ENCODE results near the gene SOS1.

Gene SOS1

DNA sequence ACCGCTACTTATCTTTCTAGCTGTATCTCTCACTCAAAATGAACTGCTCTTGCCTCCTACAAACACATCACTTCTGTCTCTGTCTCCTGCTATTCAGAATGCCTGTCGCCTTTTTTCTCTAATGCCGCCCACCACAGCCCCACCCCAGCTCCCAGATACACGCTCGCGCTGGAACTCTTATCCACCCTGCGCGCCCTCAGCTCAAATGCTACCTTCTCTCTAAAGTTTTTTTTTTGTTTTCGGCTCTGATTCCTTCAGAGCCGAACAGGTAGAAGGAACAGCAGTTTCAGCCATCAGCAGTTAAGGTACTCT, 3.9 kb upstream of the SOS1 start:
- H3K27me3 Mint-ChIP-seq = no peaks in the 10 kb centered on the region
- H3K4me3 Mint-ChIP-seq = peak overlapping the region; percentile 80
- H3K36me3 Mint-ChIP-seq (ENCODE audit: low read depth) = peaks cover 17% of the 10 kb centered on the region
- peak overlapping the region; percentile 96 for H3K27ac Mint-ChIP-seq
- no peak for DNase-seq
- no peaks in the 10 kb centered on the region for H3K9me3 Mint-ChIP-seq
- H3K4me1 Mint-ChIP-seq (ENCODE audit: low read depth) = peaks cover 64% of the 10 kb centered on the region

- Mint-ChIP-seq H3K36me3 (ENCODE audit: low read depth) (peaks cover 23% of the 10 kb centered on the region), H3K27ac (peak overlapping the region; percentile 96), H3K4me3 (peak overlapping the region; percentile 80), H3K4me1 (ENCODE audit: low read depth) (peaks cover 59% of the 10 kb centered on the region), H3K9me3 (no peaks in the 10 kb centered on the region), H3K27me3 (no peaks in the 10 kb centered on the region)
- peak; percentile 94 for DNase-seq
Observed at GRCh38 chr2:39124000-39124745, 3.3 kb upstream of the SOS1 start.

DNA sequence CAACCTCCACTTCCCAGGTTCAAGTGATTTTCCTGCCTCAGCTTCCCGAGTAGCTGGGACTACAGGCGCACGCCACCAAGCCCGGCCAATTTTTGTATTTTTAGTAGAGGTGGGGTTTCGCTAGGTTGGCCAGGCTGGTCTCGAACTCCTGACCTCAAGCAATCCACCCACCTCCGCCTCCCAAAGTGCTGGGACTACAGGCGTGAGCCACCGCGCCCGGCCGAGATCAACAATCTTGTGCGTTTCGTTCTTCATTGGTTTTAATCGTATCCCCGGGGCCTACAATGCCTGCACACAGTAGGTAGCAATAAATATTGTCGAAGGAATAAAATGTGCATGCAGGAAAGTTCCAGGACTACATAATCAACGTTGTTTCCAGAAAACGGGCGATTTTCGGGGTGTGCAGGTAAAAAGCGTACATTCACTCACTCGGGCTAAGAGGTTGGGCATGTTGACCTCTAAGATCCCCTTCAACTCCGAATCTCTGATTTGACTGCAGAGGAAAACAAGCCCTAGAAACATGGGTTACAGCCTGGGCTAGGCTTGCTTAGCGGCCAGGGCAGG, 2.7 kb upstream of the SOS1 start:
- Mint-ChIP-seq H3K4me3 (peak overlapping the region; percentile 80), H3K27me3 (no peaks in the 10 kb centered on the region), H3K4me1 (ENCODE audit: low read depth) (peaks cover 59% of the 10 kb centered on the region), H3K27ac (peak overlapping the region; percentile 96), H3K36me3 (ENCODE audit: low read depth) (peaks cover 29% of the 10 kb centered on the region), H3K9me3 (no peaks in the 10 kb centered on the region)
- DNase-seq = no peak

DNA sequence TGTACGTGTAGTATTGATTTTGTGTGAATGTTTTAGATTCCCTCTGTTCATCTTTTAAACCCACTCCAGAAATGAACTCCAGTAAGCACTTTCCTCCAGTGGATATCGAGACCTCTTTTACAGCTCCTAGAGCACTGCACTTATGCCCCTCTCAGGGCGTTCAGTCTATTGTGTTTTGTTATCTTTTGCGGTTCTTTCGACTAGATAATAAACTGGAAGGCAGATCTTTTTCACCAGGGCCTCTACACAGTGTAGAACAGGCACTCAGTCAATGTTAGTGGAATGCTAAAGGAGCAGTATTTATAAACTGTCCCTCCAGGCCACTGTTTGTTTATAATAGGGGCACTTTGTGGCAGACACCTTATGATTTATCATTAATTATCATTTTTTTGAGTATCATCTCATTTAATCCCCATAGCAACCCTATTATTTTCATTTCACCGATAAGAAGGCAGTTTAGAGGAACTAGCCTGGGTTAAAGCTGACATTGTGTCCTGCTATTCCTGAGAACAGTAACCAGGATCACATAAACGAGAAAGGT, 742 bp upstream of the SOS1 start:
- Mint-ChIP-seq H3K27me3 (no peaks in the 10 kb centered on the region), H3K9me3 (no peaks in the 10 kb centered on the region), H3K27ac (peak overlapping the region; percentile 96), H3K4me3 (peak overlapping the region; percentile 87), H3K4me1 (ENCODE audit: low read depth) (peaks cover 59% of the 10 kb centered on the region), H3K36me3 (ENCODE audit: low read depth) (peaks cover 46% of the 10 kb centered on the region)
- DNase-seq = no peak

GRCh38 chr2:39120521-39120770, 405 bp downstream of the SOS1 start:
- Mint-ChIP-seq H3K27ac (no peak overlapping the region), H3K4me3 (no peak overlapping the region), H3K9me3 (no peaks in the 10 kb centered on the region), H3K27me3 (no peaks in the 10 kb centered on the region), H3K4me1 (ENCODE audit: low read depth) (peaks cover 67% of the 10 kb centered on the region), H3K36me3 (ENCODE audit: low read depth) (peaks cover 56% of the 10 kb centered on the region)
- DNase-seq = no peak

- H3K4me1 Mint-ChIP-seq (ENCODE audit: low read depth) = peaks cover 65% of the 10 kb centered on the region
Observed at GRCh38 chr2:39119732-39120520, 925 bp downstream of the SOS1 start.

GRCh38 chr2:39118786-39119499, 1.9 kb downstream of the SOS1 start:
- H3K9me3 Mint-ChIP-seq = no peaks in the 10 kb centered on the region
- H3K4me3 Mint-ChIP-seq = peak overlapping the region; percentile 86
- H3K4me1 Mint-ChIP-seq (ENCODE audit: low read depth) = peaks cover 63% of the 10 kb centered on the region
- peak overlapping the region; percentile 88 for H3K27ac Mint-ChIP-seq
- no peaks in the 10 kb centered on the region for H3K27me3 Mint-ChIP-seq
- H3K36me3 Mint-ChIP-seq (ENCODE audit: low read depth) = peaks cover 58% of the 10 kb centered on the region
- DNase-seq = no peak

More at GRCh38 chr2:39119732-39120520, 925 bp downstream of the SOS1 start:
- Mint-ChIP-seq H3K4me3 (peak overlapping the region; percentile 86), H3K36me3 (ENCODE audit: low read depth) (peaks cover 61% of the 10 kb centered on the region), H3K27ac (peak overlapping the region; percentile 88), H3K27me3 (no peaks in the 10 kb centered on the region), H3K9me3 (no peaks in the 10 kb centered on the region)
- DNase-seq = peak; percentile 80

DNA sequence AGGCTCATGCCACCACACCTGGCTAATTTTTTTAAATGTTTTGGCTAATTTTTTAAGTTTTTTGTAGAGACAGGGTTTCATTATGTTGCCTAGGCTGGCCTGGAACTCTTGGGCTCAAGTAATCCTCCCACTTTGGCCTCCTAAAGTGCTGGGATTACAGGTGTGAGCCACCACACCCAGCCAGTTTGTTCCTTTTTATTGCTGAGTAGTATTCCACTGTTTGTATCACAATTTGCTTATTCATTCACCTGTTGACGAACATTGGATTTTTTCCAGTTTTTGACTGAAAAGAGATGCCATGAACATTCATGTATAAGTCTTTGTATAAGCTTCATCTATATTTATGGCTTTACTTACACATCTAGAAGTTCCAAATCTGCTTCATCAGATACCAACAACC, 5.3 kb downstream of the SOS1 start:
- no peaks in the 10 kb centered on the region for H3K9me3 Mint-ChIP-seq
- no peak overlapping the region for H3K4me3 Mint-ChIP-seq
- no peaks in the 10 kb centered on the region for H3K27me3 Mint-ChIP-seq
- no peak for DNase-seq
- peaks cover 65% of the 10 kb centered on the region for H3K4me1 Mint-ChIP-seq (ENCODE audit: low read depth)
- peak overlapping the region; percentile 55 for H3K27ac Mint-ChIP-seq
- H3K36me3 Mint-ChIP-seq (ENCODE audit: low read depth) = peaks cover 79% of the 10 kb centered on the region

DNA sequence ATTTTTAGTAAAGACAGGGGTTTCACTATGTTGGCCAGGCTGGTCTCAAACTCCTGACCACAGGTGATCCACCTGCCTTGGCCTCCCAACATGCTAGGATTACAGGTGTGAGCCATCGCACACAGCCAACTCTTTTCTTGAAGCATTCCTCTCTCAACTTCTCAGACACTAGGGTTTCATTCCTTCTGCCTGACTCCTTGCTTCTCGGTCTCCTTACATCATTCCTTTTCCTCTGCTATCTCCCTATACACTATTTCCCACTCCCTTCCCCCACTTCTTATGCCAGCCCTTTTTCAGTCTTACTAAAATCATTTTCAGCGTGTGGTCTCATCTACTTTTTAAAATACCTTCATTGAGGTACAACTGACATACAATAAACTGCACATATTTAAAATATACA, 6.1 kb downstream of the SOS1 start:
- Mint-ChIP-seq H3K27ac (peak overlapping the region; percentile 1), H3K27me3 (no peaks in the 10 kb centered on the region), H3K4me1 (ENCODE audit: low read depth) (peaks cover 71% of the 10 kb centered on the region), H3K36me3 (ENCODE audit: low read depth) (peaks cover 78% of the 10 kb centered on the region), H3K9me3 (no peaks in the 10 kb centered on the region), H3K4me3 (no peak overlapping the region)
- DNase-seq = no peak

DNA sequence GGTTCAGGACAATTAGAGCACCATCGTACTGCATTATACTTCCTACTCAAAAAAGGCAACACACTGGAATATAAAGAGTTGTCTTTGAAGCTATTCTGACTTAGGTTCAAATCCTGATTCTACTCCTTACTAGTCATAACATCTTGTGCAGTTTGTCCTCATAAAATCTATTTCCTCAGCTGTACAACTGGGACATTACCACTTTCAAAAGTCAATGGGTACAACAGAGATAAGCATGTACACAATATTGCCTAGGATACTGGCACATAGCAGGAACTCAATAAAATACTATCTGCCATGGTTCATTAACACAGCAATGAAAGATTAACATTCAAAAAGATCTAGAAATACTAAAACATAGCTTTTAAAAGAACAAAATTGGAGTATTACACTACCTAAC, 11.3 kb downstream of the SOS1 start:
- no peaks in the 10 kb centered on the region for H3K9me3 Mint-ChIP-seq
- H3K36me3 Mint-ChIP-seq (ENCODE audit: low read depth) = peaks cover 36% of the 10 kb centered on the region
- H3K4me3 Mint-ChIP-seq = no peak overlapping the region
- peaks cover 62% of the 10 kb centered on the region for H3K4me1 Mint-ChIP-seq (ENCODE audit: low read depth)
- no peak for DNase-seq
- H3K27me3 Mint-ChIP-seq = no peaks in the 10 kb centered on the region
- H3K27ac Mint-ChIP-seq = no peak overlapping the region

GRCh38 chr2:39108377-39108776, 12.5 kb downstream of the SOS1 start:
- Mint-ChIP-seq H3K36me3 (ENCODE audit: low read depth) (peaks cover 39% of the 10 kb centered on the region), H3K27ac (no peak overlapping the region), H3K4me1 (ENCODE audit: low read depth) (peaks cover 63% of the 10 kb centered on the region), H3K27me3 (no peaks in the 10 kb centered on the region), H3K9me3 (no peaks in the 10 kb centered on the region), H3K4me3 (no peak overlapping the region)
- DNase-seq = no peak

DNA sequence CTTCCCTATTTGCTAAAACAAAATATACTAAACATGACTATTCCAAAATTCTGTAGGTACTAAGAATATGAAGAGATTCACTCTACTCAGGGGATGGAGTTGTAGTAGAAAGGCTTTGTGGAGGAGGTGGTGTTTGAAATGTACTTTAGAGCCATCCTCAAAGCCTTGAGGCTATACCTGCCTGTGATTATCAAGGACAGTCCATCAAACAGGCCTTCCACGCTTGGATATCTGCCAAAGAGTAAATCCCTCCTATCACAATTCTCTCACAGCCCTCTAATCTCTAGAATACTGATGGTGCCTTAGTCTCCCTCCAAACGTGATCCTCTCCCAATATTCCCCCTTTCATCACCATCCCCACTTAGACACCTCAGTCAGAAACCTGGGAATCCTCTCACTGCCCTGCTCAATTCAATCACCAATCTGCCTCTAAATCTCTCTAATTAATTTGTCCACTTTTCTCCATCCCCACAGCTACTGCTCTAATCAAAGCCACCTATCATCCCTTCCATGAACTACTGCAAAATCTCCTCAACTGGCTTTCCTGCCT, 13.1 kb downstream of the SOS1 start:
- Mint-ChIP-seq H3K27me3 (no peaks in the 10 kb centered on the region), H3K27ac (no peak overlapping the region), H3K4me3 (no peak overlapping the region), H3K4me1 (ENCODE audit: low read depth) (peaks cover 64% of the 10 kb centered on the region), H3K36me3 (ENCODE audit: low read depth) (peaks cover 38% of the 10 kb centered on the region), H3K9me3 (no peaks in the 10 kb centered on the region)
- DNase-seq = no peak

DNA sequence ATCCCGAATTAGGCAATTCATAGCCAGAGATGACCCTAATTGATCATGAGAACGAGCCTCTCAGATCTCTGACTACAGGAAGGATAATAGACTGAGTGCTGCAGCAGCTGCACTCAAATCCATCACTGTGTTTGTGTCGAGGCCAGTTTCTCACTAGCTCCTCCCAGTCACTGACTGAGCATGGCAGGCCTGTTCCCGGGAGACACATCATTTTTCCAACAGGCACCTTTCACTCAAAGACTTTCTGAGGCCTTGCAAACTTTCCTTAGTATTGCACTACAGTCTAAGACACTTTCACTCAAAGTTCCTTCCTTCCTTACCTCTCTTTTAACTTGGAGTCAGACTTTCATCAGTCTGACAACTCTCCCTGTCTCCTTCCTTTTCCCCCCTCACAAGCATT, 13.7 kb downstream of the SOS1 start:
- H3K4me1 Mint-ChIP-seq (ENCODE audit: low read depth) = peaks cover 63% of the 10 kb centered on the region
- H3K36me3 Mint-ChIP-seq (ENCODE audit: low read depth) = peaks cover 37% of the 10 kb centered on the region
- peak overlapping the region; percentile 31 for H3K27ac Mint-ChIP-seq

More for the DNA sequence above, 13.7 kb downstream of the SOS1 start:
- no peak for DNase-seq
- no peak overlapping the region for H3K4me3 Mint-ChIP-seq
- no peaks in the 10 kb centered on the region for H3K27me3 Mint-ChIP-seq
- no peaks in the 10 kb centered on the region for H3K9me3 Mint-ChIP-seq

Measured in activated T-cell treated with anti-CD3 and anti-CD28 coated beads, Interleukin-2, amount 50 U/mL, for 24 hours (primary cell).